Spleen (tissue), 7 donors: ENCODE measurements around the gene TPTE.
"Not testable (repeated sequence)": the region's sequence is repeated elsewhere in the genome, so short reads cannot be mapped to it uniquely, and the experiment has no call there.

Experiments
- CTCF ChIP-seq, 11 experiments: fragments of 200-600 bp in 7 of 11; fragments of 450-650 bp in 4 of 11; sonication (generic) in 4 of 11; IDR thresholded peaks in 8 of 11; conservative IDR thresholded peaks in 3 of 11; 1 replicate in 7 of 11; 2 replicates in 4 of 11; pipeline versions ENCODE4 v1.4.0 to v1.8.0; 2016 to 2021; ENCODE audit warnings: antibody characterized with exemption in 11 of 11, inconsistent platforms in 4 of 11, mild to moderate bottlenecking in 1 of 11
- POLR2A ChIP-seq, 3 donors: fragments of 450-650 bp; IDR thresholded peaks; one replicate each; pipeline ENCODE4 v1.5.1; 2017; ENCODE audit warnings: antibody characterized with exemption in 3 of 3, mild to moderate bottlenecking in 1 of 3
- POLR2AphosphoS5 ChIP-seq, 3 donors: sonication (generic); formaldehyde crosslinking; IDR thresholded peaks; one replicate each; pipeline ENCODE4 v1.5.1; 2017; ENCODE audit warnings: antibody characterized with exemption in 3 of 3
- donor health status: DM: no; HTN: no; CAD: no; lungs with moderate emphysema.
- donor health status: DM: no; HTN: no; CAD: no.
- donor health status: DM: no; HTN: no; CAD: no.

GRCh38 chr21:10517904-10518303 is 3.5 kb upstream of the TPTE start:
- TF ChIP-seq CTCF (IDR thresholded peaks at IDR 0.05 in 8 of 11, conservative IDR thresholded peaks at IDR 0.05 in 3 of 11); POLR2A (IDR thresholded peaks at IDR 0.05); POLR2AphosphoS5 (IDR thresholded peaks at IDR 0.05): not testable (repeated sequence)
